Ovary (tissue), 9 donors: ENCODE data around the gene ZNF229. TPM values are rescaled to one million over a fixed set of nuclear protein-coding genes. Genes with fewer than 3 reads are reported as not detected.
"Not testable (repeated sequence)": the region's sequence is repeated elsewhere in the genome, so short reads cannot be mapped to it uniquely, and the experiment has no call there.

Experiments used
- DNase-seq, 5 donors: peaks; one replicate each; pipeline ENCODE4 v3.0.0-alpha.2; 2019 to 2020
- H3K27ac ChIP-seq, 2 donors: fragments of 200-600 bp; one replicate each; pipeline versions ENCODE4 v1.5.1 to v1.8.0; 2019 to 2022
- H3K27me3 ChIP-seq: fragments of 200-600 bp; one replicate; pipeline ENCODE4 v1.8.0; 2022
- H3K36me3 ChIP-seq: fragments of 200-600 bp; sonication (generic); one replicate; pipeline ENCODE4 v1.5.1; 2019
- H3K4me1 ChIP-seq: one replicate; pipeline ENCODE4 v1.8.1; 2013; ENCODE audit warnings: mild to moderate bottlenecking, moderate library complexity; ENCODE audit not compliant: insufficient read depth
- H3K4me3 ChIP-seq: fragments of 200-600 bp; sonication (generic); one replicate; pipeline ENCODE4 v1.5.1; 2017
- H3K9me3 ChIP-seq, 2 donors: fragments of 200-600 bp in 1 of 2; sonication (generic) in 1 of 2; one replicate each; pipeline versions ENCODE4 v1.5.1 to v1.8.1; 2013 to 2019; ENCODE audit warnings: mild to moderate bottlenecking in 1 of 2, moderate library complexity in 1 of 2
- CTCF ChIP-seq, 3 donors: fragments of 450-650 bp in 2 of 3; fragments of 200-600 bp in 1 of 3; IDR thresholded peaks; one replicate each; pipeline versions ENCODE4 v1.5.1 to v1.8.0; 2016 to 2022; ENCODE audit warnings: antibody characterized with exemption in 3 of 3, mild to moderate bottlenecking in 1 of 3
- EP300 ChIP-seq: sonication (generic); formaldehyde crosslinking; IDR thresholded peaks from one replicate; pipeline ENCODE4 v1.6.1; 2017; ENCODE audit warnings: antibody characterized with exemption
- POLR2A ChIP-seq: fragments of 450-650 bp; IDR thresholded peaks from one replicate; pipeline ENCODE4 v1.6.1; 2017; ENCODE audit warnings: antibody characterized with exemption, mild to moderate bottlenecking, moderate library complexity
- WGBS, 3 donors: extraction: QIAGEN DNeasy Blood & Tissue Kit in 1 of 3; methylation state at CpG; one replicate each; pipeline versions ENCODE4 v1.1.5 to v1.1.7; 2013 to 2017; 5-methylcytosine and 5-hydroxymethylcytosine counted together
- intact Hi-C, 4 donors: fragments of 100-400 bp; cut with DNase I; formaldehyde crosslinking; loops; one replicate each; pipeline versions ENCODE4 v1.11.0 to v1.15.1; 2022 to 2023
- polyA plus RNA-seq, 2 donors: library from polyadenylated mRNA; stranded (reverse); fragments of 200-250 nt in 1 of 2; fragments of 350-450 nt in 1 of 2; fragmentation: Illumina TruSeq in 1 of 2; extraction: RNeasy Lipid Tissue Mini Kit (QIAGEN cat#74804) in 1 of 2; gene quantifications; one replicate each; pipeline ENCODE4 v1.2.3, GENCODE V29; 2013 to 2014
- total RNA-seq, 7 donors: library from RNA; depleted of rRNA in 2 of 7; stranded (reverse); fragments of >200 nt in 2 of 7; fragmentation: NEBNext Ultra II Directional in 3 of 7; extraction: Animal tissue kit (Norgen Biotek cat#: 25700) in 3 of 7; gene quantifications; one replicate each; pipeline versions ENCODE4 v1.1.0 to v1.2.4, GENCODE V29; 2016 to 2023
- donor health status: DM: no; HTN: no; CAD: no; lungs with moderate emphysema.
- donor health status: DM: no; HTN: no; CAD: no.
- donor health status: Bipolar disorder and iron deficiency.
- donor health status: DM: yes; HTN: yes; CAD: no.
- donor health status: DM: no; HTN: no; CAD: no.
- donor health status: DM: yes; HTN: yes; CAD: no.

Gene ZNF229
- total and polyA plus RNA-seq, 9 donors, result 3.7 to 13.7 (median 8.2) TPM

- H3K4me3 ChIP-seq, result no peak overlapping the region
- TF ChIP-seq POLR2A, result no peak
- no peak for TF ChIP-seq CTCF (IDR thresholded peaks at IDR 0.05)
- TF ChIP-seq EP300, result no peak
- WGBS, 3 donors, result 82 to 100% (median 93%) methylated on average over 1 of the region's 1 CpG
- intact Hi-C loops, result loop anchor here in 1 of 4 donors (10.0 kb wide), 1 partner anchor 46 kb away; no protein-coding TSS in a partner anchor
- H3K27me3 ChIP-seq, result no peaks in the 10 kb centered on the region
- H3K4me1 ChIP-seq, result no peaks in the 10 kb centered on the region
- peaks cover 7 to 59% of the 10 kb centered on the region in 2 donors for H3K9me3 ChIP-seq
- H3K36me3 ChIP-seq, result no peaks in the 10 kb centered on the region
- no peak overlapping the region for H3K27ac ChIP-seq
- DNase-seq, result no peak
Measured at GRCh38 chr19:44430956-44431355, 17.3 kb downstream of the ZNF229 start.

- H3K27ac ChIP-seq, H3K36me3 ChIP-seq, H3K4me1 ChIP-seq, H3K9me3 ChIP-seq, DNase-seq, intact Hi-C loops, H3K4me3 ChIP-seq, H3K27me3 ChIP-seq: not testable (repeated sequence)
- WGBS, 3 donors, result 92 to 93% (median 92%) methylated on average over 8 to 14 of the region's 15 CpGs
Measured at GRCh38 chr19:44415553-44415952, 32.7 kb downstream of the ZNF229 start.

GRCh38 chr19:44401139-44402115 is 46.8 kb downstream of the ZNF229 start, which contains the start of gene ZNF285:
Gene ZNF285, minus strand, starts transcription at chr19:44401608. Its CDS starts 4,395 bp downstream, at chr19:44397213.
- Histone ChIP-seq H3K36me3 (no peaks in the 10 kb centered on the region), H3K27ac (no peak within 1 kb of the TSS), H3K4me1 (peaks cover 2% of the 10 kb centered on the region), H3K4me3 (peak within 1 kb of the TSS; percentile 49), H3K9me3 (peaks cover 0 to 3% of the 10 kb centered on the region in 2 donors), H3K27me3 (no peaks in the 10 kb centered on the region)
- peak; percentile 91 to 94 (median 92) for DNase-seq
- intact Hi-C loops, result no loop called here
- TF ChIP-seq POLR2A, result peak; percentile 8
- no peak for TF ChIP-seq EP300
- TF ChIP-seq CTCF (IDR thresholded peaks at IDR 0.05), result no peak
- 5 to 6% (median 5%) methylated on average over 43 of the region's 43 CpGs for WGBS, 3 donors

DNA sequence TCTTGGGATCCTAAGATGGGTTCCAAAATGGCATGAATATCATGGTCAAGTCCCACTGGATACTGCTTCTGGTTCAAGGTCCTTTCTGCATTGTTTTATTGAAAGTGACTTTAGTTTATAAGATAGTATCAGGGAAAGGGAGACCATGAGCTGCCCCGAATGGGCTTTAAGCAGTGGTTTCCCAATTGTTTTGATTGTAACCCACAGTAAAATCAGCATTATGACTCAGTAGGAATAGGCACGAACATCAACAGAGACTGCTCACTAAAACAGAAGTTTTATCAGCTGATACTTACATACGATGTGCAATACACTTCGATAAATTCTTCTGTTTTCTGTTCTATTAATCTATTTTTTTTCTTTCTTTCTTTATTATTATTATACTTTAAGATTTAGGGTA is 59.0 kb downstream of the ZNF229 start:
- intact Hi-C loops, result loop anchor here in 1 of 4 donors (10.0 kb wide), 1 partner anchor 46 kb away; no protein-coding TSS in a partner anchor

More for the DNA sequence above, 59.0 kb downstream of the ZNF229 start:
- H3K4me3 ChIP-seq, H3K36me3 ChIP-seq, H3K27ac ChIP-seq, DNase-seq, H3K27me3 ChIP-seq, H3K4me1 ChIP-seq: not testable (repeated sequence)
- H3K9me3 ChIP-seq, result peaks cover 0 to 59% of the 10 kb centered on the region in 2 donors
- 96 to 97% (median 97%) methylated on average over 4 of the region's 4 CpGs for WGBS, 3 donors

Other genes starting within 250 kb of the ZNF229 start
- 10 to 100 TPM in 6 of 7 donors, 1 to 10 TPM in 1; 7.3 to 29.5 (median 24.8) TPM for gene ZNF227, start 235.9 kb downstream of the ZNF229 start, total RNA-seq
- gene ZNF227, start 235.9 kb downstream of the ZNF229 start, polyA plus RNA-seq, result 10 to 100 TPM; 10.6 to 13.8 TPM
- under 1 TPM in 5 of 7 donors, not detected in 2; 0.13 to 0.65 (median 0.57) TPM for gene ZNF233, start 188.6 kb downstream of the ZNF229 start, total RNA-seq
- under 1 TPM; 0.21 to 0.55 TPM for gene ZNF233, start 188.6 kb downstream of the ZNF229 start, polyA plus RNA-seq
- gene ZNF235, start 143.4 kb downstream of the ZNF229 start, total RNA-seq, result 1 to 10 TPM; 3.9 to 7.4 (median 6.2) TPM
- 1 to 10 TPM; 2.5 to 4.5 TPM for gene ZNF235, start 143.4 kb downstream of the ZNF229 start, polyA plus RNA-seq
- gene ZNF112, start 91.8 kb downstream of the ZNF229 start, total RNA-seq, result 10 to 100 TPM in 1 of 7 donors, 1 to 10 TPM in 6; 4.6 to 13.0 (median 9.3) TPM
- gene ZNF112, start 91.8 kb downstream of the ZNF229 start, polyA plus RNA-seq, result 1 to 10 TPM; 3.5 to 4.2 TPM
- 10 to 100 TPM in 1 of 7 donors, 1 to 10 TPM in 6; 2.6 to 11.2 (median 6.8) TPM for gene ZNF285, start 46.9 kb downstream of the ZNF229 start, total RNA-seq
- 1 to 10 TPM; 3.3 to 9.1 TPM for gene ZNF285, start 46.9 kb downstream of the ZNF229 start, polyA plus RNA-seq
- 10 to 100 TPM in 2 of 7 donors, 1 to 10 TPM in 5; 8.4 to 16.1 (median 9.7) TPM for gene ZNF180, start 52.0 kb upstream of the ZNF229 start, total RNA-seq
- gene ZNF180, start 52.0 kb upstream of the ZNF229 start, polyA plus RNA-seq, result 1 to 10 TPM; 5.6 to 6.3 TPM
- gene CEACAM20, start 81.2 kb upstream of the ZNF229 start, total RNA-seq, result under 1 TPM in 1 of 7 donors, not detected in 6; 0.60 TPM
- gene CEACAM20, start 81.2 kb upstream of the ZNF229 start, polyA plus RNA-seq, result not detected
- gene IGSF23, start 165.1 kb upstream of the ZNF229 start, total RNA-seq, result under 1 TPM in 1 of 7 donors, not detected in 6; 0.57 TPM
- gene IGSF23, start 165.1 kb upstream of the ZNF229 start, polyA plus RNA-seq, result not detected
- gene PVR, start 195.4 kb upstream of the ZNF229 start, total RNA-seq, result 10 to 100 TPM; 18.8 to 26.6 (median 22.5) TPM
- gene PVR, start 195.4 kb upstream of the ZNF229 start, polyA plus RNA-seq, result 10 to 100 TPM; 14.0 to 33.9 TPM
- 10 to 100 TPM in 1 of 7 donors, 1 to 10 TPM in 6; 2.6 to 10.0 (median 5.4) TPM for gene CEACAM19, start 223.0 kb upstream of the ZNF229 start, total RNA-seq
- gene CEACAM19, start 223.0 kb upstream of the ZNF229 start, polyA plus RNA-seq, result 1 to 10 TPM; 2.2 to 5.1 TPM